K562 (cell line): Measurements from ENCODE around the gene SRRT. TPM values are rescaled to one million over a fixed set of nuclear protein-coding genes. Genes with fewer than 3 reads are reported as not detected.

Experiments
- CEBPG ChIP-seq, 3 experiments: fragments of 200-800 bp in 1 of 3; sonication (Bioruptor generic) in 1 of 3; sonication (generic) in 1 of 3; formaldehyde crosslinking in 1 of 3; IDR thresholded peaks in 2 of 3; conservative IDR thresholded peaks in 1 of 3; 2 replicates each; pipeline versions ENCODE4 v1.6.1 to v1.8.0; 2016 to 2022; ENCODE audit warnings: missing compliant biosample characterization in 2 of 3, missing genetic modification characterization in 2 of 3, mild to moderate bottlenecking in 1 of 3, missing genetic modification reagents in 1 of 3
- DMBX1 ChIP-seq: fragments of 250-450 bp; sonication (Bioruptor Pico); IDR thresholded peaks from 2 replicates; pipeline ENCODE4 v1.8.0; 2022; ENCODE audit warnings: inconsistent platforms, mild to moderate bottlenecking, moderate library complexity, borderline replicate concordance
- EGR1 ChIP-seq: fragments of 450-650 bp; conservative IDR thresholded peaks from 2 replicates; pipeline ENCODE4 v1.6.1; 2017; ENCODE audit warnings: mild to moderate bottlenecking
- EP400 ChIP-seq: fragments of 450-650 bp; IDR thresholded peaks from 2 replicates; pipeline ENCODE4 v1.6.1; 2017; ENCODE audit warnings: antibody characterized with exemption, mild to moderate bottlenecking, moderate library complexity
- FOXA3 ChIP-seq, 2 experiments: fragments of 450-650 bp in 1 of 2; sonication (generic) in 1 of 2; formaldehyde crosslinking; IDR thresholded peaks in 1 of 2; conservative IDR thresholded peaks in 1 of 2; 2 replicates each; pipeline versions ENCODE4 v1.4.0 to v1.8.0; 2020 to 2022; ENCODE audit warnings: mild to moderate bottlenecking in 2 of 2, missing genetic modification reagents in 1 of 2
- FOXM1 ChIP-seq, 2 experiments: fragments of 450-650 bp in 1 of 2; sonication (generic) in 1 of 2; formaldehyde crosslinking in 1 of 2; IDR thresholded peaks; 2 replicates each; pipeline versions ENCODE4 v1.6.1 to v1.9.0; 2017 to 2022; ENCODE audit warnings: low read depth in 2 of 2, mild to moderate bottlenecking in 2 of 2, missing genetic modification reagents in 1 of 2, moderate library complexity in 1 of 2
- HMG20A ChIP-seq: fragments of 450-650 bp; formaldehyde crosslinking; conservative IDR thresholded peaks from 2 replicates; pipeline ENCODE4 v1.4.0; 2020; ENCODE audit warnings: mild to moderate bottlenecking, mixed read lengths
- HOXB6 ChIP-seq: fragments of 250-450 bp; sonication (Bioruptor Pico); IDR thresholded peaks from 2 replicates; pipeline ENCODE4 v1.5.1; 2022; ENCODE audit warnings: mild to moderate bottlenecking, borderline replicate concordance
- PPARD ChIP-seq: fragments of 250-450 bp; sonication (Bioruptor Pico); IDR thresholded peaks from 2 replicates; pipeline ENCODE4 v1.8.0; 2022; ENCODE audit warnings: inconsistent platforms, mild to moderate bottlenecking, moderate library complexity
- ZNF551 ChIP-seq: fragments of 250-450 bp; sonication (Bioruptor Pico); IDR thresholded peaks from 2 replicates; pipeline ENCODE4 v1.5.0; 2021; ENCODE audit warnings: mild to moderate bottlenecking, moderate library complexity
- ZNF766 ChIP-seq: fragments of 200-800 bp; sonication (Bioruptor generic); conservative IDR thresholded peaks from 2 replicates; pipeline ENCODE4 v1.6.1; 2016; ENCODE audit warnings: missing genetic modification characterization, missing compliant biosample characterization
- polyA plus RNA-seq, 8 experiments: library from polyadenylated mRNA; depleted of rRNA in 4 of 8; stranded (reverse) in 5 of 8; unstranded in 3 of 8; fragments of >200 nt; fragmentation: Nextera tagmentation in 2 of 8; fragmentation: Illumina TruSeq in 1 of 8; extraction: Ambion mirVana in 2 of 8; extraction: Trizol in 1 of 8; gene quantifications; 2 replicates each; pipeline versions ENCODE4 v1.2.1 to v1.2.3, GENCODE V29; 2011 to 2014; ENCODE audit warnings: inconsistent platforms in 1 of 8, missing spikeins in 1 of 8
- total RNA-seq, 7 experiments: library from RNA; depleted of rRNA in 6 of 7; stranded (reverse); fragments of >200 nt in 6 of 7; fragmentation: Illumina TruSeq in 2 of 7; extraction: Trizol in 2 of 7; gene quantifications; 2 replicates each; pipeline versions ENCODE4 v1.2.1 to v1.2.3, GENCODE V29; 2011 to 2021; ENCODE audit warnings: low replicate concordance in 1 of 7
- TF ChIP-seq, protein P1 (sequence below): fragments of 200-600 bp; sonication (generic); IDR thresholded peaks from one replicate; pipeline ENCODE4 v1.6.1; 2012; ENCODE audit warnings: mild to moderate bottlenecking, low read depth, low read length, inconsistent platforms
- TF ChIP-seq, protein P2 (sequence below): fragments of 450-650 bp; formaldehyde crosslinking; IDR thresholded peaks from 2 replicates; pipeline ENCODE4 v1.4.0; 2020; ENCODE audit warnings: mild to moderate bottlenecking, moderate library complexity

The SRRT gene
- total and polyA plus RNA-seq, 9 of the 15 experiments (the other 6 are each of a cell fraction or from before 2014, with no cell fraction given) = 10.3 to 263 (median 84.4) TPM

DNA sequence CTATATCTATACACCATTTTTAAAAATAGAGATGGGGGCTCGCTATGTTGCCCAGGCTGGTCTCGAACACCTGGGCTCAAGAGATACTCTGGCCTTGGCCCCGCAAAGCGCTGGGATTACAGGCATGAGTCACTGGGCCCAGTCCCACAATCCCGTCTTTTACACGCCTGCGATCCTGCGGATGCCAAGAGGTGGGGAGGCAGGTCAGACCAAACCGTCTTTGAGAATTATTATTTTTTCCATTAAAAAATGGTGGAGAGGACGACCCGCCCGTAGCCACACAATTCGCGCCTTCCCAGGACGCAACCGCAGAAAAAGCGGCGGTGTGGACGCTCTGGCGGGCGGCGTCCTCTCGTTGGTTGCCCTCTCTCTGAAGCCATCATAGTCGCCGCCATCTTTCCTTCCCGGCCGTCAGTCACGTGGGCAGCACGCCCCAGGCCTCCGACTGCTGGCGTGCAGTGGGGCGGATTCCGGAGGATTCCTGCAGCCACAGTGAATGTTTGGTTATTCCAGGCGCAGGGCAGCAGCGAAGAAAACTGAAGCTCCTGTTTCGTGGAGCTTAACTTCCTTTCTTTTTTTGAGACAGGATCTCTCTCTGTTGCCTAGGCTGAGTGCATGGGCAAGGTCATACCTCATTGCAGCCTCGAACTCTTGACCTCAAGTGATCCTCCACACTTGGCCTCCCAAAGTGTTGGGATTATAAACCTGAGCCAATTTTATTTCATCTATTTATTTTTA, 37.6 kb upstream of the SRRT start (continued):
- TF ChIP-seq HMG20A (no peak), ZNF551 (CRISPR knock-in tag) (no peak), PPARD (CRISPR knock-in tag) (no peak), EGR1 (no peak; the same call in 1 of the 2 replicates), FOXA3 (CRISPR knock-in tag; conservative IDR thresholded peaks at IDR 0.05 in 1 of 2, IDR thresholded peaks at IDR 0.05 in 1 of 2) (no peak), DMBX1 (0 out of 2 replicates have a peak, but pooled peaks have one; percentile 49), EP400 (peak; percentile 91), HOXB6 (CRISPR knock-in tag) (no peak), FOXM1 (IDR thresholded peaks at IDR 0.05; ENCODE audit: low read depth) (peak; percentile 52; the same call in 1 of the 2 replicates), FOXM1 (CRISPR knock-in tag; IDR thresholded peaks at IDR 0.05; ENCODE audit: low read depth) (0 out of 2 replicates have a peak, but pooled peaks have one; percentile 45), CEBPG (CRISPR knock-in tag; IDR thresholded peaks at IDR 0.05) (no peak), CEBPG (tag; conservative IDR thresholded peaks at IDR 0.05 in 1 of 2, IDR thresholded peaks at IDR 0.05 in 1 of 2) (no peak), ZNF766 (CRISPR knock-in tag) (peak; percentile 83)
- TF ChIP-seq, protein P1, sequence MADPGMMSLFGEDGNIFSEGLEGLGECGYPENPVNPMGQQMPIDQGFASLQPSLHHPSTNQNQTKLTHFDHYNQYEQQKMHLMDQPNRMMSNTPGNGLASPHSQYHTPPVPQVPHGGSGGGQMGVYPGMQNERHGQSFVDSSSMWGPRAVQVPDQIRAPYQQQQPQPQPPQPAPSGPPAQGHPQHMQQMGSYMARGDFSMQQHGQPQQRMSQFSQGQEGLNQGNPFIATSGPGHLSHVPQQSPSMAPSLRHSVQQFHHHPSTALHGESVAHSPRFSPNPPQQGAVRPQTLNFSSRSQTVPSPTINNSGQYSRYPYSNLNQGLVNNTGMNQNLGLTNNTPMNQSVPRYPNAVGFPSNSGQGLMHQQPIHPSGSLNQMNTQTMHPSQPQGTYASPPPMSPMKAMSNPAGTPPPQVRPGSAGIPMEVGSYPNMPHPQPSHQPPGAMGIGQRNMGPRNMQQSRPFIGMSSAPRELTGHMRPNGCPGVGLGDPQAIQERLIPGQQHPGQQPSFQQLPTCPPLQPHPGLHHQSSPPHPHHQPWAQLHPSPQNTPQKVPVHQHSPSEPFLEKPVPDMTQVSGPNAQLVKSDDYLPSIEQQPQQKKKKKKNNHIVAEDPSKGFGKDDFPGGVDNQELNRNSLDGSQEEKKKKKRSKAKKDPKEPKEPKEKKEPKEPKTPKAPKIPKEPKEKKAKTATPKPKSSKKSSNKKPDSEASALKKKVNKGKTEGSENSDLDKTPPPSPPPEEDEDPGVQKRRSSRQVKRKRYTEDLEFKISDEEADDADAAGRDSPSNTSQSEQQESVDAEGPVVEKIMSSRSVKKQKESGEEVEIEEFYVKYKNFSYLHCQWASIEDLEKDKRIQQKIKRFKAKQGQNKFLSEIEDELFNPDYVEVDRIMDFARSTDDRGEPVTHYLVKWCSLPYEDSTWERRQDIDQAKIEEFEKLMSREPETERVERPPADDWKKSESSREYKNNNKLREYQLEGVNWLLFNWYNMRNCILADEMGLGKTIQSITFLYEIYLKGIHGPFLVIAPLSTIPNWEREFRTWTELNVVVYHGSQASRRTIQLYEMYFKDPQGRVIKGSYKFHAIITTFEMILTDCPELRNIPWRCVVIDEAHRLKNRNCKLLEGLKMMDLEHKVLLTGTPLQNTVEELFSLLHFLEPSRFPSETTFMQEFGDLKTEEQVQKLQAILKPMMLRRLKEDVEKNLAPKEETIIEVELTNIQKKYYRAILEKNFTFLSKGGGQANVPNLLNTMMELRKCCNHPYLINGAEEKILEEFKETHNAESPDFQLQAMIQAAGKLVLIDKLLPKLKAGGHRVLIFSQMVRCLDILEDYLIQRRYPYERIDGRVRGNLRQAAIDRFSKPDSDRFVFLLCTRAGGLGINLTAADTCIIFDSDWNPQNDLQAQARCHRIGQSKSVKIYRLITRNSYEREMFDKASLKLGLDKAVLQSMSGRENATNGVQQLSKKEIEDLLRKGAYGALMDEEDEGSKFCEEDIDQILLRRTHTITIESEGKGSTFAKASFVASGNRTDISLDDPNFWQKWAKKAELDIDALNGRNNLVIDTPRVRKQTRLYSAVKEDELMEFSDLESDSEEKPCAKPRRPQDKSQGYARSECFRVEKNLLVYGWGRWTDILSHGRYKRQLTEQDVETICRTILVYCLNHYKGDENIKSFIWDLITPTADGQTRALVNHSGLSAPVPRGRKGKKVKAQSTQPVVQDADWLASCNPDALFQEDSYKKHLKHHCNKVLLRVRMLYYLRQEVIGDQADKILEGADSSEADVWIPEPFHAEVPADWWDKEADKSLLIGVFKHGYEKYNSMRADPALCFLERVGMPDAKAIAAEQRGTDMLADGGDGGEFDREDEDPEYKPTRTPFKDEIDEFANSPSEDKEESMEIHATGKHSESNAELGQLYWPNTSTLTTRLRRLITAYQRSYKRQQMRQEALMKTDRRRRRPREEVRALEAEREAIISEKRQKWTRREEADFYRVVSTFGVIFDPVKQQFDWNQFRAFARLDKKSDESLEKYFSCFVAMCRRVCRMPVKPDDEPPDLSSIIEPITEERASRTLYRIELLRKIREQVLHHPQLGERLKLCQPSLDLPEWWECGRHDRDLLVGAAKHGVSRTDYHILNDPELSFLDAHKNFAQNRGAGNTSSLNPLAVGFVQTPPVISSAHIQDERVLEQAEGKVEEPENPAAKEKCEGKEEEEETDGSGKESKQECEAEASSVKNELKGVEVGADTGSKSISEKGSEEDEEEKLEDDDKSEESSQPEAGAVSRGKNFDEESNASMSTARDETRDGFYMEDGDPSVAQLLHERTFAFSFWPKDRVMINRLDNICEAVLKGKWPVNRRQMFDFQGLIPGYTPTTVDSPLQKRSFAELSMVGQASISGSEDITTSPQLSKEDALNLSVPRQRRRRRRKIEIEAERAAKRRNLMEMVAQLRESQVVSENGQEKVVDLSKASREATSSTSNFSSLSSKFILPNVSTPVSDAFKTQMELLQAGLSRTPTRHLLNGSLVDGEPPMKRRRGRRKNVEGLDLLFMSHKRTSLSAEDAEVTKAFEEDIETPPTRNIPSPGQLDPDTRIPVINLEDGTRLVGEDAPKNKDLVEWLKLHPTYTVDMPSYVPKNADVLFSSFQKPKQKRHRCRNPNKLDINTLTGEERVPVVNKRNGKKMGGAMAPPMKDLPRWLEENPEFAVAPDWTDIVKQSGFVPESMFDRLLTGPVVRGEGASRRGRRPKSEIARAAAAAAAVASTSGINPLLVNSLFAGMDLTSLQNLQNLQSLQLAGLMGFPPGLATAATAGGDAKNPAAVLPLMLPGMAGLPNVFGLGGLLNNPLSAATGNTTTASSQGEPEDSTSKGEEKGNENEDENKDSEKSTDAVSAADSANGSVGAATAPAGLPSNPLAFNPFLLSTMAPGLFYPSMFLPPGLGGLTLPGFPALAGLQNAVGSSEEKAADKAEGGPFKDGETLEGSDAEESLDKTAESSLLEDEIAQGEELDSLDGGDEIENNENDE = no peak
- TF ChIP-seq, protein P2, sequence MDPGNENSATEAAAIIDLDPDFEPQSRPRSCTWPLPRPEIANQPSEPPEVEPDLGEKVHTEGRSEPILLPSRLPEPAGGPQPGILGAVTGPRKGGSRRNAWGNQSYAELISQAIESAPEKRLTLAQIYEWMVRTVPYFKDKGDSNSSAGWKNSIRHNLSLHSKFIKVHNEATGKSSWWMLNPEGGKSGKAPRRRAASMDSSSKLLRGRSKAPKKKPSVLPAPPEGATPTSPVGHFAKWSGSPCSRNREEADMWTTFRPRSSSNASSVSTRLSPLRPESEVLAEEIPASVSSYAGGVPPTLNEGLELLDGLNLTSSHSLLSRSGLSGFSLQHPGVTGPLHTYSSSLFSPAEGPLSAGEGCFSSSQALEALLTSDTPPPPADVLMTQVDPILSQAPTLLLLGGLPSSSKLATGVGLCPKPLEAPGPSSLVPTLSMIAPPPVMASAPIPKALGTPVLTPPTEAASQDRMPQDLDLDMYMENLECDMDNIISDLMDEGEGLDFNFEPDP = no peak
